SK-N-DZ (cell line): ENCODE results near the gene ABLIM2.
"Not testable (repeated sequence)": the region's sequence is repeated elsewhere in the genome, so short reads cannot be mapped to it uniquely, and the experiment has no call there.

ENCODE experiments used
- DNase-seq: peaks from one replicate; pipeline ENCODE4 v3.0.0-alpha.2; 2015; ENCODE audit warnings: low spot score

Gene ABLIM2

GRCh38 chr4:7941111-7941964, 217.3 kb downstream of the ABLIM2 start:
- no peak for DNase-seq

- DNase-seq: peak; percentile 83
These were observed 219.1 kb downstream of the ABLIM2 start, which contains the start of gene AFAP1 for GRCh38 chr4:7939377-7940108. TSS of gene AFAP1 (minus strand) at chr4:7939861. CDS start at chr4:7872078, 67,783 bp downstream.

GRCh38 chr4:7938609-7939376, 219.8 kb downstream of the ABLIM2 start:
- DNase-seq: peak; percentile 26

GRCh38 chr4:7938266-7938608, 220.4 kb downstream of the ABLIM2 start:
- no peak for DNase-seq

GRCh38 chr4:7937006-7937405, 221.6 kb downstream of the ABLIM2 start:
- no peak for DNase-seq

GRCh38 chr4:7933651-7934510, 224.7 kb downstream of the ABLIM2 start:
- no peak for DNase-seq

- no peak for DNase-seq
These were observed 226.3 kb downstream of the ABLIM2 start for GRCh38 chr4:7932287-7932686.

GRCh38 chr4:7929118-7929951, 229.3 kb downstream of the ABLIM2 start:
- no peak for DNase-seq

GRCh38 chr4:7928711-7929110, 229.9 kb downstream of the ABLIM2 start:
- DNase-seq: no peak

GRCh38 chr4:7926822-7927221, 231.8 kb downstream of the ABLIM2 start:
- no peak for DNase-seq

- no peak for DNase-seq
These were observed 234.0 kb downstream of the ABLIM2 start for GRCh38 chr4:7924570-7924969.

GRCh38 chr4:7924163-7924562, 234.4 kb downstream of the ABLIM2 start:
- DNase-seq: no peak

GRCh38 chr4:7922466-7922865, 236.1 kb downstream of the ABLIM2 start:
- no peak for DNase-seq

GRCh38 chr4:7918981-7919380, 239.6 kb downstream of the ABLIM2 start:
- DNase-seq: no peak

- DNase-seq: not testable (repeated sequence)
These were observed 240.4 kb downstream of the ABLIM2 start for GRCh38 chr4:7918187-7918586.

GRCh38 chr4:7917669-7918068, 240.9 kb downstream of the ABLIM2 start:
- DNase-seq: no peak

GRCh38 chr4:7915875-7916242, 242.8 kb downstream of the ABLIM2 start:
- DNase-seq: no peak
